Measurements from ENCODE around the gene STOML1.

DNA sequence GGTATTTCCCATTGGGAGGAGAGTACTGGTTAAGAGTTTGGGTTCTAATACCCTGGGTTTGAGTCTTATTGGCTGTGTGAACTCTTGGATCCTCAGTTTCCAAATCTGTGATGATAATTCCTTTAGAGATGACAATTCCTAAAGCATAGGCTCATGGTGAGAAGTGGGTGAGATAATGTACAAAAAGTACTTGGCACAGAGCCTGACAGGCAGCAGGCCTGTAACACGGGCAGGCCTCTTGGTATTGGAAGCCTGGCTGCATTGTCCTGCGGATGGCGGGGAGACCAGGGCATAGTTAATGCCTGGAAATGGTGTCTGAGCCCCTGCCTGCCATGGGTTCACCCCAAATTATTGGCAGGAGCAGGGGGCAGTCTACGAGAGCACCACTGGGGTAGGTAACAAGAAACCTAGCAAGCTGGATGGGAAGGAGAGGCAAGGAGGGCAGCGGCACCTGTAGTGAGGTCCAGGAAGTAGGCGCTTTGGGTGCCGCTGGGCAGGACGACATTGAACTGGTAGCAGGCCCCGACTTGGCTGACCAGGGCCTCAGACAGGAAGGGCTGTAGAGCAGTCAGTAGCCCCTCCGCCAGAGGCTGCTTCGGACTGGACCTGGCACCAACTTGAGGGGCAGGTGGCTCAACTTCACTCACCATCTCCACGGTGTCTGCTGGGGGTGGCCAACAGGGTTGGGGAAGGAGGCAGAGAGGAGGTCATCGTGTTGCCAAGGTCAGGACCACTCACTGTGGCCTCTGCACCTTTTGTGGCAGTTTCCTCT, 7.7 kb downstream of the STOML1 start:
- no peak for TF ChIP-seq EZH2 (IDR thresholded peaks at IDR 0.05; ENCODE audit: low read length)
- TF ChIP-seq, protein P1, sequence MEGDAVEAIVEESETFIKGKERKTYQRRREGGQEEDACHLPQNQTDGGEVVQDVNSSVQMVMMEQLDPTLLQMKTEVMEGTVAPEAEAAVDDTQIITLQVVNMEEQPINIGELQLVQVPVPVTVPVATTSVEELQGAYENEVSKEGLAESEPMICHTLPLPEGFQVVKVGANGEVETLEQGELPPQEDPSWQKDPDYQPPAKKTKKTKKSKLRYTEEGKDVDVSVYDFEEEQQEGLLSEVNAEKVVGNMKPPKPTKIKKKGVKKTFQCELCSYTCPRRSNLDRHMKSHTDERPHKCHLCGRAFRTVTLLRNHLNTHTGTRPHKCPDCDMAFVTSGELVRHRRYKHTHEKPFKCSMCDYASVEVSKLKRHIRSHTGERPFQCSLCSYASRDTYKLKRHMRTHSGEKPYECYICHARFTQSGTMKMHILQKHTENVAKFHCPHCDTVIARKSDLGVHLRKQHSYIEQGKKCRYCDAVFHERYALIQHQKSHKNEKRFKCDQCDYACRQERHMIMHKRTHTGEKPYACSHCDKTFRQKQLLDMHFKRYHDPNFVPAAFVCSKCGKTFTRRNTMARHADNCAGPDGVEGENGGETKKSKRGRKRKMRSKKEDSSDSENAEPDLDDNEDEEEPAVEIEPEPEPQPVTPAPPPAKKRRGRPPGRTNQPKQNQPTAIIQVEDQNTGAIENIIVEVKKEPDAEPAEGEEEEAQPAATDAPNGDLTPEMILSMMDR (optimal IDR thresholded peaks at IDR 0.05 in 1 of 3, IDR thresholded peaks at IDR 0.05 in 1 of 3, conservative IDR thresholded peaks at IDR 0.05 in 1 of 3; ENCODE audit: extremely low read depth in 1 of 3, insufficient read depth in 2 of 3, low read length in 3 of 3) = no peak
